ENCODE measurements around the gene SPAAR.

- TF ChIP-seq POLR2A (IDR thresholded peaks at IDR 0.05) (no peak), CTCF (IDR thresholded peaks at IDR 0.05) (no peak), POLR2AphosphoS5 (IDR thresholded peaks at IDR 0.05) (no peak)
Observed at GRCh38 chr9:35905051-35905781, 4.1 kb upstream of the SPAAR start.

All from prostate gland (tissue), 2 donors.